ENCODE data around the gene SDF4. TPM values are rescaled to one million over a fixed set of nuclear protein-coding genes. Genes with fewer than 3 reads are reported as not detected.

Gene SDF4
- total and polyA plus RNA-seq, 2 of the 4 experiments (the other 2 are of a cell fraction): 57.0 to 250 TPM

DNA sequence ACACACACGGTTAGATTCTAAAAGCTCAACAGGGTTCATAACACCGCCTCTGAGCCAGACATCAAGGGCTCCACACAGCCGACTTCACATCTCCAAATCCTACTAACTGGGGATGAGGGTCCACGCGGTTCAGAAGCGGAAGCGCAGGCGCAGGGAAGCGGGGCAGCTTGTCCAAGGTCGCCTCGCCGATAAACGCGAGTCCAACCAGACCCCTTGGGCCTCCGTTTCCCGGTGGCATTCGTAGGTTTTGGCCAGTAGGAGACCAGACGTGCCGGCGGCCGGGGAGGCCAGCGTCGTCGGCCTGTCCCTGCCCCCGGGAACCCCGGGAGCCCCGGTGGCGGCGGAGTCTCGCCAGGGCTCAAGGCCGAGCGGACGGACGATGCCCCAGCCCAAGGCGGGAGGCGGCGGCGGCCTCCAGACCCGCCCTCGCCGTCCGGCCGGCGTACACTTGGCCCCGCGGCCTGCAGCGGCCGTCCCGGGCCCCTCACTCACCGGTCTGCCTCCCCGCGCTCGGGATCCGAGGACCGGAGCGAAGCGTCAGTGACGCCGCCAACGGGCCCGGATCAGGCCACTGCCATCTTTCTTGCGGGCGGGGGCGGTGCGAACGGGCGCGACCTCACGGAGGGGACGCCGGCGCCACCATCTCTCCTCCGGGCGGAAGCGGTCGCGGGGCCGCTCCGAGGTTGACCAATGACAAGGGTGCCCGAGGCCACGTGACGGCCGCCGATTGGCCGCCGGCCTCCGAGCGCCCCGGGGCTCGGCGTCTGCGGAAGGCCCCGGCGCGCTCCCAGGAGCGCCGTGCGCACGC, at the start of gene SDF4 (continued):
- TF ChIP-seq FOS (IDR thresholded peaks at IDR 0.05; ENCODE audit: low read depth, low read length) (peak; percentile 9; the same call in 1 of the 2 replicates), NFE2L2 (IDR thresholded peaks at IDR 0.05; ENCODE audit: low read depth, low read length) (no peak; the same call in 1 of the 2 replicates), USF2 (IDR thresholded peaks at IDR 0.05; ENCODE audit: low read depth, low read length) (peak; percentile 99), MAFK (IDR thresholded peaks at IDR 0.05; ENCODE audit: low read depth, low read length) (no peak), MXI1 (IDR thresholded peaks at IDR 0.05; ENCODE audit: borderline replicate concordance, low read depth, low read length) (peak; percentile 47; the same call in 1 of the 2 replicates), BHLHE40 (IDR thresholded peaks at IDR 0.05; ENCODE audit: low read depth, low read length) (no peak)

All from IMR-90 (cell line).